AG04449 (cell line): ENCODE results near the gene PBX3.
"Not testable (repeated sequence)": the region's sequence is repeated elsewhere in the genome, so short reads cannot be mapped to it uniquely, and the experiment has no call there.

Experiments used
- CTCF ChIA-PET: fragments of 350-600 bp; formaldehyde crosslinking; extraction: SDS; loops from one replicate; lab custom pipeline; 2021; ENCODE audit warnings: antibody characterized with exemption; lab: Yijun Ruan, JAX
- POLR2A ChIA-PET: fragments of 400-600, 350-600 bp; formaldehyde crosslinking; extraction: SDS; loops from one replicate; lab custom pipeline; 2020; ENCODE audit warnings: antibody characterized with exemption, inconsistent platforms; lab: Yijun Ruan, JAX
- DNase-seq: peaks from one replicate; pipeline ENCODE4 v3.0.0-alpha.2; 2010; ENCODE audit warnings: low read depth, low spot score
- H3K4me3 ChIP-seq: 2 replicates; pipeline ENCODE4 v1.5.1; 2011; ENCODE audit warnings: low read depth, mild to moderate bottlenecking, control low read depth, low read length
- TF ChIP-seq, protein P1 (sequence below): IDR thresholded peaks from one replicate; pipeline ENCODE4 v1.5.1; 2011; ENCODE audit warnings: mild to moderate bottlenecking, moderate library complexity, low read length, control low read depth, inconsistent platforms; ENCODE audit not compliant: insufficient read depth; ENCODE audit errors: missing control alignments

Gene PBX3

DNA sequence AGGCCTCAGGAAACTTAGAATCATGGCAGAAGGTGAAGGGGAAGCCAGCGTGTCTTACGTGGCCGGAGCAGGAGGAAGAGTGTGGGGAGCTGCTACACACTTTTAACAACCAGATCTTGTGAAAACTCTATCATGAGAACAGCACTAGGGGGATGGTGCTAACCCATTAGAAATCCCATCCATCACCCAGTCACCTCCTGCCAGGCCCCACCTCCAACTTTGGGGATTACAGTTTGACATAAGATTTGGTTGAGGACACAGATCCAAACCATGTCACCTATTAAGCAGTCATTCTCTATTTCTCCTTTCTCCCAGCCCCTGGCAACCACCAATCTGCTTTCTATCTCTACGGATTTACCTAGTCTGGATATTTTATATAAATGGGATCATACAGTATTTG lies 26.9 kb downstream of the PBX3 start:
- CTCF ChIA-PET, result no interaction called here

GRCh38 chr9:125776789-125777188 lies 29.6 kb downstream of the PBX3 start:
- CTCF ChIA-PET, result interaction anchor here (0.8 kb wide), 1 partner anchor 525 kb away, joined by 3 read pairs; no protein-coding TSS in a partner anchor
- DNase-seq, H3K4me3 ChIP-seq, POLR2A ChIA-PET: not testable (repeated sequence)

More for the DNA sequence above, 26.9 kb downstream of the PBX3 start:
- DNase-seq, result no peak
- H3K4me3 ChIP-seq, result no peak overlapping the region
- TF ChIP-seq, protein P1, sequence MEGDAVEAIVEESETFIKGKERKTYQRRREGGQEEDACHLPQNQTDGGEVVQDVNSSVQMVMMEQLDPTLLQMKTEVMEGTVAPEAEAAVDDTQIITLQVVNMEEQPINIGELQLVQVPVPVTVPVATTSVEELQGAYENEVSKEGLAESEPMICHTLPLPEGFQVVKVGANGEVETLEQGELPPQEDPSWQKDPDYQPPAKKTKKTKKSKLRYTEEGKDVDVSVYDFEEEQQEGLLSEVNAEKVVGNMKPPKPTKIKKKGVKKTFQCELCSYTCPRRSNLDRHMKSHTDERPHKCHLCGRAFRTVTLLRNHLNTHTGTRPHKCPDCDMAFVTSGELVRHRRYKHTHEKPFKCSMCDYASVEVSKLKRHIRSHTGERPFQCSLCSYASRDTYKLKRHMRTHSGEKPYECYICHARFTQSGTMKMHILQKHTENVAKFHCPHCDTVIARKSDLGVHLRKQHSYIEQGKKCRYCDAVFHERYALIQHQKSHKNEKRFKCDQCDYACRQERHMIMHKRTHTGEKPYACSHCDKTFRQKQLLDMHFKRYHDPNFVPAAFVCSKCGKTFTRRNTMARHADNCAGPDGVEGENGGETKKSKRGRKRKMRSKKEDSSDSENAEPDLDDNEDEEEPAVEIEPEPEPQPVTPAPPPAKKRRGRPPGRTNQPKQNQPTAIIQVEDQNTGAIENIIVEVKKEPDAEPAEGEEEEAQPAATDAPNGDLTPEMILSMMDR, result no peak
- POLR2A ChIA-PET, result no interaction called here

DNA sequence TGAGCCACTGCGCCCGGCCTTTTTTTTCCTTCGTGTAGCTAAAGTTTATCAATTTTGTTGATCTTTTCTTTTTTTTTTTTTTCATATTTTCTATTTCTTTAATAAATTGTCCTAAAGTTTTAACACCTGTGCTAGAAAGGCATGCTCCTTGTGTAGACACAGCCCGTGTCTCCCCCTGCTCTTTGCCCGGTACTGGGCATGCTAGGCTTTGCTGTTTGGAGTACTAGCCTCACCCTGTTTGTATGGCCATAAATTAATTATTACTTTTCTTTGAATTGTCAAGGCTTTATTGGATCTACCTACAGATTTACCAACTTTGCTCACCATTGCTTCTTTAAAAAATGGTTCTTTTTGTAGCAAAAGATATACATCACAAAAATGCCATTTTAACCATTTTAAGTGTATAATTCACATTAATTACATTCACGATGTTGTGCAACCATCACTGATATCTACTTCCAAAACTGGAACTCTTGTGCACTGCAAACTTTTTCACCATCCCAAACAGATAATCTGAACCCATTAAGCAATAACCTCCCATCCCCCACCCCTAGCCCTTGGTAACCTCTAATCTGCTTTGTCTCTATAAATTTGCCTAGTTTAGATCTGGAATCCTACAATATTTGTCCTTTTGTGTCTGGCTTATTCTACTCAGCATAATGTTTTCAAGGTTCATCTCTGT lies 31.5 kb downstream of the PBX3 start:
- CTCF ChIA-PET, H3K4me3 ChIP-seq: not testable (repeated sequence)

DNA sequence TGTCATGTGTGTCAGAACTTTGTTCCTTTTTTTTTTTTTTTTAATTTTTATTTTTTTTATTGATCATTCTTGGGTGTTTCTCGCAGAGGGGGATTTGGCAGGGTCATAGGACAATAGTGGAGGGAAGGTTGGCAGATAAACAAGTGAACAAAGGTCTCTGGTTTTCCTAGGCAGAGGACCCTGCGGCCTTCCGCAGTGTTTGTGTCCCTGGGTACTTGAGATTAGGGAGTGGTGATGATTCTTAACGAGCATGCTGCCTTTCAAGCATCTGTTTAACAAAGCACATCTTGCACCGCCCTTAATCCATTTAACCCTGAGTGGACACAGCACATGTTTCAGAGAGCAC lies 32.0 kb downstream of the PBX3 start:
- CTCF ChIA-PET, POLR2A ChIA-PET, DNase-seq, H3K4me3 ChIP-seq: not testable (repeated sequence)

More for the DNA sequence above, 31.5 kb downstream of the PBX3 start:
- DNase-seq, POLR2A ChIA-PET: not testable (repeated sequence)

- no peak for DNase-seq
- no peak overlapping the region for H3K4me3 ChIP-seq
- CTCF ChIA-PET, result no interaction called here
- POLR2A ChIA-PET, result no interaction called here
- TF ChIP-seq, protein P1, result no peak
These were observed 35.5 kb downstream of the PBX3 start for GRCh38 chr9:125782718-125783117.

- TF ChIP-seq, protein P1, result no peak
- DNase-seq, result no peak
- ChIA-PET CTCF (interaction anchor here (0.8 to 1.6 kb wide), 2 partner anchors 14 to 22 kb away, joined by 3 read pairs; no protein-coding TSS in a partner anchor), POLR2A (no interaction called here)
- H3K4me3 ChIP-seq, result no peak overlapping the region
These were observed 37.3 kb downstream of the PBX3 start for GRCh38 chr9:125784286-125785049.

DNA sequence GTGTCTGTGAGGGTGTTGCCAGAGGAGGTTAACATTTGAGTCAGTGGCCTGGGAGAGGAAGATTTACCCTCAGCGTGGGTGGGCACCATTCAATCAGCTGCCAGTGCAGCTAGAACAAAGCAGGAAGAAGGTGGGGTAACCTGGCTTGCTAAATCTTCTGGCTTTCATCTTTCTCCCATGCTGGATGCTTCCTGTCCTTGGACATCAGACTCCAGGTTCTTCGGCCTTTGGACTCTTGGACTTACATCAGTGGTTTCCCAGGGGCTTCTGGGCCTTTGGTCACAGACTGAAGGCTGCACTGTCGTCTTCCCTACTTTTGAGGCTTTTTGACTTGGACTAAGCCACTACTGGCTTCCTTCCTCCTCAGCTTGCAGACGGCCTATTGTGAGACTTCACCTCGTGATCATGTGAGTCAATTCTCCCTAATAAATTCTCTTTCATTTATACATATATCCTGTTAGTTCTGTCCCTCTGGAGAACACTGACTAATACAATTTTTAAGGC lies 38.1 kb downstream of the PBX3 start:
- TF ChIP-seq, protein P1, result no peak
- no peak overlapping the region for H3K4me3 ChIP-seq
- ChIA-PET POLR2A (no interaction called here), CTCF (no interaction called here)
- DNase-seq, result no peak
